SU-DHL-6 (cell line): ENCODE data around the gene MYOZ3.

Experiments
- H2AFZ ChIP-seq: fragments of 200-600 bp; sonication (generic); 2 replicates; pipeline ENCODE4 v1.6.1; 2014; ENCODE audit warnings: low read depth, mild to moderate bottlenecking, moderate library complexity, mixed read lengths, antibody characterized with exemption, low read length; ENCODE audit not compliant: severe bottlenecking
- H3F3A ChIP-seq: fragments of 200-600 bp; shearing (Covaris generic); 2 replicates; pipeline ENCODE4 v1.6.0; 2016; ENCODE audit warnings: antibody characterized with exemption, mild to moderate bottlenecking; ENCODE audit not compliant: insufficient read depth
- H3K27ac ChIP-seq: fragments of 200-600 bp; sonication (generic); 2 replicates; pipeline ENCODE4 v1.5.1; 2016; ENCODE audit warnings: low read depth, mild to moderate bottlenecking, low read length, moderate library complexity, mixed read lengths
- H3K27me3 ChIP-seq: fragments of 200-600 bp; sonication (generic), shearing (Covaris generic); 2 replicates; pipeline ENCODE4 v1.6.0; 2014; ENCODE audit warnings: mild to moderate bottlenecking, low read length
- H3K36me3 ChIP-seq: fragments of 200-600 bp; sonication (generic); 2 replicates; pipeline ENCODE4 v1.6.1; 2014; ENCODE audit warnings: mild to moderate bottlenecking, low read length, mixed read lengths
- H3K4me2 ChIP-seq: fragments of 300-600, 200-600 bp; shearing (Covaris generic), sonication (generic); 2 replicates; pipeline ENCODE4 v1.6.0; 2014; ENCODE audit warnings: low read length, low read depth, mild to moderate bottlenecking; ENCODE audit not compliant: poor library complexity, severe bottlenecking
- H3K4me3 ChIP-seq: fragments of 200-600 bp; sonication (generic); 2 replicates; pipeline ENCODE4 v1.5.1; 2014; ENCODE audit warnings: antibody characterized with exemption, low read length, mild to moderate bottlenecking, mixed read lengths; ENCODE audit not compliant: insufficient read depth, poor library complexity, severe bottlenecking
- H3K79me2 ChIP-seq: fragments of 200-600 bp; sonication (generic); 2 replicates; pipeline ENCODE4 v1.6.1; 2014; ENCODE audit warnings: mild to moderate bottlenecking, low read length, moderate library complexity; ENCODE audit not compliant: insufficient read depth
- H3K9ac ChIP-seq: fragments of 200-600 bp; sonication (generic); 2 replicates; pipeline ENCODE4 v1.7.0; 2014; ENCODE audit warnings: mild to moderate bottlenecking, low read length
- H3K9me2 ChIP-seq: fragments of 200-600 bp; sonication (generic); replicated peaks from 2 replicates; pipeline ENCODE4 v1.6.1; 2014; ENCODE audit warnings: low read length; ENCODE audit not compliant: insufficient read depth
- H3K9me3 ChIP-seq: fragments of 200-600 bp; sonication (generic); 2 replicates; pipeline ENCODE4 v1.6.1; 2014; ENCODE audit warnings: low read length, mixed read lengths; ENCODE audit not compliant: insufficient read depth
- H4K20me1 ChIP-seq: fragments of 200-600 bp; sonication (generic); 2 replicates; pipeline ENCODE4 v1.6.1; 2014; ENCODE audit warnings: low read depth, mild to moderate bottlenecking, antibody characterized with exemption, low read length, moderate library complexity, mixed read lengths
- CTCF ChIP-seq: fragments of 200-600 bp; sonication (generic); IDR thresholded peaks from one replicate; pipeline ENCODE4 v1.5.1; 2017; ENCODE audit warnings: antibody characterized with exemption, mild to moderate bottlenecking, low read length, moderate library complexity; ENCODE audit not compliant: insufficient read depth, poor library complexity, severe bottlenecking
- EZH2phosphoT487 ChIP-seq: fragments of 200-600 bp; sonication (generic), shearing (Covaris generic); conservative IDR thresholded peaks from 2 replicates; pipeline ENCODE4 v1.6.1; 2018; ENCODE audit warnings: mild to moderate bottlenecking, antibody characterized with exemption, low read length, moderate library complexity, mixed read lengths

The MYOZ3 gene

DNA sequence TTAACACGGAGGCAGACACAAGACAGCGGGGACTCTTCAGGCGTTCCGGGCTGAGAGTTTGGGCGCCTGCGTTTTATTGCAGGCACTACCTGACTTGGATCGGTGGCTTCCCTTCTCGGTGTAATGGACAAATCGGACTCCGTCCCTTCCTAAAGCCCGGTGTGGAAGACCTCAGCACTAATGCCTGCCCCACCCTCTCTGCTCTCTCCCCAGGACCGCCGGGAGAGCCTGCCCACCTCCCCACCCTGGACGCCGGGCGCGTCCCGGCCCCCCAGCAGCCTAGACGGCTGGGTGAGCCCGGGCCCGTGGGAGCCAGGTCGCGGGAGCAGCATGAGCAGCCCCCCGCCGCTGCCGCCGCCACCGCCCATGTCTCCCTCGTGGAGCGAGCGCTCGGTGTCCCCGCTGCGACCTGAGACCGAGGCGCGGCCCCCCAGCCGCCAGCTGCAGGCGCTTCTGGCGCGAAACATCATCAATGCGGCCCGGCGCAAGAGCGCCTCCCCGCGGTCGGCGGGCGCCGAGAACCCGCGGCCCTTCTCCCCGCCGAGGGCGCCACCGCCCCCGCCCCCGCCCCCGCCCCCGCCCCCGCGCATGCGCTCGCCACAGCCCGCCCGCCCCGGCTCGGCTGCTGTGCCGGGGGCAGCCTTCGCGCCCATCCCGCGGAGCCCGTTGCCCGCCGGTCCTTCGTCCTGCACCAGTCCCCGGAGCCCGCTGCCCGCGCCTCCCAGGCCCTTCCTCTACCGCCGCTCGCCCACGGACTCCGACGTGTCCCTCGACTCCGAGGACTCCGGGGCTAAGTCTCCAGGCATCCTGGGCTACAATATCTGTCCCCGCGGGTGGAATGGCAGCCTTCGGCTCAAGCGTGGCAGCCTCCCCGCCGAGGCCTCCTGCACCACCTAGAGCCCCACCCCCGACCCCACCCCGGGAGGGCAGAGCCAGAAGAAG is 4.6 kb upstream of the MYOZ3 start:
- no peaks in the 10 kb centered on the region for H3K9me2 ChIP-seq
- H3K4me2 ChIP-seq: peak overlapping the region; percentile 63
- no peaks in the 10 kb centered on the region for H4K20me1 ChIP-seq
- peak overlapping the region; percentile 97 for H2AFZ ChIP-seq
- peak overlapping the region; percentile 53 for H3K4me3 ChIP-seq
- H3F3A ChIP-seq: no peaks in the 10 kb centered on the region
- H3K79me2 ChIP-seq: no peaks in the 10 kb centered on the region
- no peak overlapping the region for H3K27ac ChIP-seq
- H3K36me3 ChIP-seq: no peaks in the 10 kb centered on the region
- TF ChIP-seq EZH2phosphoT487 (no peak), CTCF (no peak)
- H3K27me3 ChIP-seq: no peaks in the 10 kb centered on the region
- no peaks in the 10 kb centered on the region for H3K9me3 ChIP-seq
- peak overlapping the region; percentile 70 for H3K9ac ChIP-seq

GRCh38 chr5:150658121-150658520 is 2.9 kb upstream of the MYOZ3 start:
- no peaks in the 10 kb centered on the region for H3K36me3 ChIP-seq
- H3K9me3 ChIP-seq: no peaks in the 10 kb centered on the region
- H3K4me2 ChIP-seq: no peak overlapping the region
- no peak overlapping the region for H2AFZ ChIP-seq
- H3K27ac ChIP-seq: no peak overlapping the region
- no peaks in the 10 kb centered on the region for H3F3A ChIP-seq
- H3K9ac ChIP-seq: no peak overlapping the region
- no peak for TF ChIP-seq CTCF
- TF ChIP-seq EZH2phosphoT487: no peak
- H3K27me3 ChIP-seq: no peaks in the 10 kb centered on the region
- no peak overlapping the region for H3K4me3 ChIP-seq
- H4K20me1 ChIP-seq: no peaks in the 10 kb centered on the region
- no peaks in the 10 kb centered on the region for H3K9me2 ChIP-seq
- no peaks in the 10 kb centered on the region for H3K79me2 ChIP-seq

DNA sequence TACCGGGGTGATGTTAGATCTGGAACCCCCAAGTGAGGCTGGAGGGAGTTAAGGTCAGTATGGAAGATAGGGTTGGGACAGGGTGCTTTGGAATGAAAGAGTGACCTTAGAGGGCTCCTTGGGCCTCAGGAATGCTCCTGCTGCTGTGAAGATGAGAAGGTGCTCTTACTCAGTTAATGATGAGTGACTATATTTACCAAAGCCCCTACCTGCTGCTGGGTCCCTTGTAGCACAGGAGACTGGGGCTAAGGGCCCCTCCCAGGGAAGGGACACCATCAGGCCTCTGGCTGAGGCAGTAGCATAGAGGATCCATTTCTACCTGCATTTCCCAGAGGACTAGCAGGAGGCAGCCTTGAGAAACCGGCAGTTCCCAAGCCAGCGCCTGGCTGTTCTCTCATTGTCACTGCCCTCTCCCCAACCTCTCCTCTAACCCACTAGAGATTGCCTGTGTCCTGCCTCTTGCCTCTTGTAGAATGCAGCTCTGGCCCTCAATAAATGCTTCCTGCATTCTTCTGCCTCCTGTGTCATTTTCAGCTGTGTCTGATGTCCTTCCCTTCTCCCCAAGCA is 2.3 kb upstream of the MYOZ3 start:
- Histone ChIP-seq H3K4me2 (no peak overlapping the region), H3K79me2 (no peaks in the 10 kb centered on the region), H3K27ac (no peak overlapping the region), H3K9me2 (no peaks in the 10 kb centered on the region), H3F3A (no peaks in the 10 kb centered on the region), H4K20me1 (no peaks in the 10 kb centered on the region), H3K9me3 (no peaks in the 10 kb centered on the region), H3K27me3 (no peaks in the 10 kb centered on the region), H3K36me3 (no peaks in the 10 kb centered on the region), H2AFZ (no peak overlapping the region), H3K4me3 (no peak overlapping the region), H3K9ac (no peak overlapping the region)
- TF ChIP-seq CTCF (no peak), EZH2phosphoT487 (no peak)
